ENCODE results near the gene TPD52L1. TPM values are rescaled to one million over a fixed set of nuclear protein-coding genes. Genes with fewer than 3 reads are reported as not detected.
A peak's percentile ranks its signal among the peaks of the same experiment; 100 is the strongest.

Gene TPD52L1
- total and polyA plus RNA-seq, 2 of the 13 experiments (the other 11 are each of a cell fraction or from before 2014, with no cell fraction given), result 0.49 to 0.53 TPM

DNA sequence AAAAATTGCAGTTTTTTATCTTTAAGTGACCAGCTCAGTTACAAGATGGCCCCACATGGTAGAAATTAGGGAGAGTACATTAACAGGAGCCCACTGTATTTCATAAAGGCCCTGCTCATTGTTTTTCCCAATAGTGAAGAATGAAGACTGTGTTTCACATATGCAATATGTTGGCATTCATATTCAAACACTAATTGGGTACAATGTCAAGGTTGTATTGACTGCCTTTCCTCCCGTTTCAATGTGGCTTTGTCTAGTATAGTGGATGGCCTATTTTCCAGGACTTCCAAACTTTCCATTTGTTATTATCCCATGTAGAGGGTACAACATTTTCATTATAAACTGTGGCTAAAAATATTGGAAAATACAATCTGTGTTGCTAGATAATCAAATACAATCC is 96.9 kb downstream of the TPD52L1 start:
- Histone ChIP-seq H3K27ac (ENCODE audit: extremely low read length, insufficient read depth, low read length) (no peak overlapping the region), H4K20me1 (ENCODE audit: insufficient read depth, low read length) (no peaks in the 10 kb centered on the region), H3K79me2 (ENCODE audit: insufficient read depth, low read length) (no peaks in the 10 kb centered on the region), H3K4me1 (ENCODE audit: insufficient read depth, low read length) (no peaks in the 10 kb centered on the region), H3K27me3 (ENCODE audit: control insufficient read depth in 1 of 2, insufficient read depth in 2 of 2, low read length in 2 of 2) (peaks cover 0 to 3% of the 10 kb centered on the region in 2 experiments; a peak in 1 of 5 replicates), H3K36me3 (replicated peaks in 1 of 2; ENCODE audit: control insufficient read depth in 1 of 2, insufficient read depth in 2 of 2, low read length in 2 of 2) (no peaks in the 10 kb centered on the region), H2AFZ (ENCODE audit: low read length) (no peak overlapping the region), H3K4me2 (ENCODE audit: low read depth, low read length) (no peak overlapping the region), H3K9me3 (ENCODE audit: low read length) (no peaks in the 10 kb centered on the region), H3K9ac (ENCODE audit: insufficient read depth, low read depth, low read length) (no peak overlapping the region), H3K4me3 (replicated peaks in 1 of 3; ENCODE audit: insufficient read depth in 1 of 3, low read depth in 2 of 3, low read length in 3 of 3) (no peak overlapping the region)
- ChIA-PET CTCF (ENCODE audit: low intra/inter-chr PET ratio, low total read pairs) (no interaction called here), POLR2A (no interaction called here)
- in situ Hi-C loops (cut with HindIII; ENCODE audit: extremely low pct_ligation_motif_present, low pct_unique_long_range_greater_than_20kb), result no loop called here
- intact Hi-C loops (cut with micrococcal nuclease; ENCODE audit: unreplicated experiment), result no loop called here
- no peak for TF ChIP-seq CAMTA2 (CRISPR knock-in tag; IDR thresholded peaks at IDR 0.05; ENCODE audit: borderline replicate concordance)
- TF ChIP-seq ZFP62 (CRISPR knock-in tag; IDR thresholded peaks at IDR 0.05), result no peak
- no peak for TF ChIP-seq KAT2B (IDR thresholded peaks at IDR 0.05; ENCODE audit: borderline replicate concordance, low read depth, low read length)
- no peak for TF ChIP-seq ARNT (IDR thresholded peaks at IDR 0.05)
- no peak for TF ChIP-seq MXD4 (CRISPR knock-in tag; IDR thresholded peaks at IDR 0.05)
- TF ChIP-seq, protein P1, sequence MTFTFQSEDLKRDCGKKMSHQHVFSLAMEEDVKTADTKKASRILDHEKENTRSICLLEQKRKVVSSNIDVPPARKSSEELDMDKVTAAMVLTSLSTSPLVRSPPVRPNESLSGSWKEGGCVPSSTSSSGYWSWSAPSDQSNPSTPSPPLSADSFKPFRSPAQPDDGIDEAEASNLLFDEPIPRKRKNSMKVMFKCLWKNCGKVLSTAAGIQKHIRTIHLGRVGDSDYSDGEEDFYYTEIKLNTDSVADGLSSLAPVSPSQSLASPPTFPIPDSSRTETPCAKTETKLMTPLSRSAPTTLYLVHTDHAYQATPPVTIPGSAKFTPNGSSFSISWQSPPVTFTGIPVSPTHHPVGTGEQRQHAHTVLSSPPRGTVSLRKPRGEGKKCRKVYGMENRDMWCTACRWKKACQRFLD (CRISPR knock-in tag; IDR thresholded peaks at IDR 0.05; ENCODE audit: borderline replicate concordance), result no peak
- TF ChIP-seq ZNF136 (CRISPR knock-in tag; IDR thresholded peaks at IDR 0.05; ENCODE audit: low read depth), result no peak
- TF ChIP-seq PPARG (CRISPR knock-in tag; conservative IDR thresholded peaks at IDR 0.05), result peak; percentile 59; the same call in 1 of the 2 replicates
- TF ChIP-seq, protein P2, sequence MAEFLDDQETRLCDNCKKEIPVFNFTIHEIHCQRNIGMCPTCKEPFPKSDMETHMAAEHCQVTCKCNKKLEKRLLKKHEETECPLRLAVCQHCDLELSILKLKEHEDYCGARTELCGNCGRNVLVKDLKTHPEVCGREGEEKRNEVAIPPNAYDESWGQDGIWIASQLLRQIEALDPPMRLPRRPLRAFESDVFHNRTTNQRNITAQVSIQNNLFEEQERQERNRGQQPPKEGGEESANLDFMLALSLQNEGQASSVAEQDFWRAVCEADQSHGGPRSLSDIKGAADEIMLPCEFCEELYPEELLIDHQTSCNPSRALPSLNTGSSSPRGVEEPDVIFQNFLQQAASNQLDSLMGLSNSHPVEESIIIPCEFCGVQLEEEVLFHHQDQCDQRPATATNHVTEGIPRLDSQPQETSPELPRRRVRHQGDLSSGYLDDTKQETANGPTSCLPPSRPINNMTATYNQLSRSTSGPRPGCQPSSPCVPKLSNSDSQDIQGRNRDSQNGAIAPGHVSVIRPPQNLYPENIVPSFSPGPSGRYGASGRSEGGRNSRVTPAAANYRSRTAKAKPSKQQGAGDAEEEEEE (CRISPR knock-in tag; IDR thresholded peaks at IDR 0.05; ENCODE audit: borderline replicate concordance), result no peak
- no peak for TF ChIP-seq POLR2AphosphoS5 (IDR thresholded peaks at IDR 0.05; ENCODE audit: low read depth, low read length)
- TF ChIP-seq SIN3B (IDR thresholded peaks at IDR 0.05; ENCODE audit: low read length), result no peak
- 0 out of 2 replicates have a peak, but pooled peaks have one; percentile 14 for TF ChIP-seq RXRB (CRISPR knock-in tag; IDR thresholded peaks at IDR 0.05; ENCODE audit: borderline replicate concordance)
- no peak for TF ChIP-seq ZNF446 (CRISPR knock-in tag; IDR thresholded peaks at IDR 0.05)
- TF ChIP-seq, protein P3, sequence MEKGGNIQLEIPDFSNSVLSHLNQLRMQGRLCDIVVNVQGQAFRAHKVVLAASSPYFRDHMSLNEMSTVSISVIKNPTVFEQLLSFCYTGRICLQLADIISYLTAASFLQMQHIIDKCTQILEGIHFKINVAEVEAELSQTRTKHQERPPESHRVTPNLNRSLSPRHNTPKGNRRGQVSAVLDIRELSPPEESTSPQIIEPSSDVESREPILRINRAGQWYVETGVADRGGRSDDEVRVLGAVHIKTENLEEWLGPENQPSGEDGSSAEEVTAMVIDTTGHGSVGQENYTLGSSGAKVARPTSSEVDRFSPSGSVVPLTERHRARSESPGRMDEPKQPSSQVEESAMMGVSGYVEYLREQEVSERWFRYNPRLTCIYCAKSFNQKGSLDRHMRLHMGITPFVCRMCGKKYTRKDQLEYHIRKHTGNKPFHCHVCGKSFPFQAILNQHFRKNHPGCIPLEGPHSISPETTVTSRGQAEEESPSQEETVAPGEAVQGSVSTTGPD (CRISPR knock-in tag; IDR thresholded peaks at IDR 0.05), result no peak
- peak; percentile 8 for FAIRE-seq
- no TSS peak for BruUV-seq (replicated peaks)
- WGBS (ENCODE audit: low lambda C conversion rate), result 4% methylated on average over 1 of the region's 1 CpG
- DNase-seq (ENCODE audit: low spot score), result peak; percentile 12
- peak; percentile 59 for ATAC-seq
